PC-3 (cell line): ENCODE measurements around the gene SLC1A5.

Experiments used
- CTCF ChIP-seq: fragments of 300-600 bp; sonication (generic); conservative IDR thresholded peaks from 2 replicates; pipeline ENCODE4 v1.5.1; 2017; ENCODE audit warnings: antibody characterized with exemption, low read depth, mild to moderate bottlenecking, low read length
- EZH2 ChIP-seq: fragments of 300-600 bp; sonication (generic); IDR thresholded peaks from one replicate; pipeline ENCODE4 v1.6.1; 2017; ENCODE audit warnings: antibody characterized with exemption, mild to moderate bottlenecking, low read length; ENCODE audit not compliant: unreplicated experiment
- EZH2phosphoT487 ChIP-seq: fragments of 300-600 bp; sonication (generic); IDR thresholded peaks from 2 replicates; pipeline ENCODE4 v1.6.1; 2018; ENCODE audit warnings: mild to moderate bottlenecking, antibody characterized with exemption, low read length, borderline replicate concordance

DNA sequence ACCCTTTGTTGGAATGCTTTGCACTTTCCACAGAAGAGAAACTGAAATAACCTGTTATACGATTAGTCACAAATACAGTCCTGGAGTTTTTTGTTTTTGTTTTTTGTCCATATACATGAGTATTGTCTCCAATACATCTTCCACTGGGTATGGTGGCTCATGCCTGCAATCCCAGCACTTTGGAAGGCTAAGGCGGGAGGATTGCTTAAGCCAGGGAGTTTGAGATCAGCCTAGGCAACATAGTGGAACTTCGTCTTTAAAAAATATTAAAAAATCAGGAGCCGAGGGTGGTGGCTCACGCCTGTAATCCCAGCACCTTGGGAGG lies 37.3 kb upstream of the SLC1A5 start:
- TF ChIP-seq CTCF (no peak), EZH2 (no peak), EZH2phosphoT487 (no peak)
